DOHH2 (cell line): ENCODE data around the gene CHST13.

Source experiments
- EZH2phosphoT487 ChIP-seq: fragments of 200-600 bp; sonication (generic); IDR thresholded peaks from 2 replicates; pipeline ENCODE4 v1.6.1; 2017; ENCODE audit warnings: borderline replicate concordance, mild to moderate bottlenecking, antibody characterized with exemption, low read length, moderate library complexity, mixed read lengths
- TF ChIP-seq, protein P1 (sequence below): fragments of 200-600 bp; sonication (generic); IDR thresholded peaks from one replicate; pipeline ENCODE4 v1.5.1; 2014; ENCODE audit warnings: antibody characterized with exemption, mild to moderate bottlenecking, low read depth, low read length; ENCODE audit not compliant: poor library complexity, severe bottlenecking

DNA sequence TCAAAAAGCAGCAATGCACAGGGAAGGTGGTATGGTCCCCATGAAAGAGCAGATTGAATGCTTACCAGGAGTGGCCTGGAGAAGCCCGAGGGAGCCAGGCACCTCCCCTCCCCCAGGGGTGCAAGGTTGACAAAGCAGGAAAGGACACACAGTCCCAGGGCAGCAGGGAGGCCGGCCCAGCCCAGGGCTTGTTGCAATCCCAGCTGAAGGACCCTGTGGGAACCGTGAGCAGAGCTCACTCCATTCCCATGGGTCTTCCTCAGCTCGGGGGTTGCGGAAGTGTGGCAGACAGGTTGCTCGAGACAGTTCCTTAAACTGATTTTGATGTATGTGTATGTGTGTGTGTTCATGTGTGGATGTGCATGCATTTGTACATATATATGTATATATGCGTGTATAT lies 22.2 kb upstream of the CHST13 start:
- TF ChIP-seq EZH2phosphoT487, result no peak
- TF ChIP-seq, protein P1, sequence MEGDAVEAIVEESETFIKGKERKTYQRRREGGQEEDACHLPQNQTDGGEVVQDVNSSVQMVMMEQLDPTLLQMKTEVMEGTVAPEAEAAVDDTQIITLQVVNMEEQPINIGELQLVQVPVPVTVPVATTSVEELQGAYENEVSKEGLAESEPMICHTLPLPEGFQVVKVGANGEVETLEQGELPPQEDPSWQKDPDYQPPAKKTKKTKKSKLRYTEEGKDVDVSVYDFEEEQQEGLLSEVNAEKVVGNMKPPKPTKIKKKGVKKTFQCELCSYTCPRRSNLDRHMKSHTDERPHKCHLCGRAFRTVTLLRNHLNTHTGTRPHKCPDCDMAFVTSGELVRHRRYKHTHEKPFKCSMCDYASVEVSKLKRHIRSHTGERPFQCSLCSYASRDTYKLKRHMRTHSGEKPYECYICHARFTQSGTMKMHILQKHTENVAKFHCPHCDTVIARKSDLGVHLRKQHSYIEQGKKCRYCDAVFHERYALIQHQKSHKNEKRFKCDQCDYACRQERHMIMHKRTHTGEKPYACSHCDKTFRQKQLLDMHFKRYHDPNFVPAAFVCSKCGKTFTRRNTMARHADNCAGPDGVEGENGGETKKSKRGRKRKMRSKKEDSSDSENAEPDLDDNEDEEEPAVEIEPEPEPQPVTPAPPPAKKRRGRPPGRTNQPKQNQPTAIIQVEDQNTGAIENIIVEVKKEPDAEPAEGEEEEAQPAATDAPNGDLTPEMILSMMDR, result no peak
